Stimulated activated CD4-positive, alpha-beta T cell treated with anti-CD3 and anti-CD28 coated beads, TNF-alpha, amount 100 ng/mL, for 4 hours (primary cell): ENCODE data around the gene PCYT1B.
A peak's percentile ranks its signal among the peaks of the same experiment; 100 is the strongest.
"Not testable (repeated sequence)": the region's sequence is repeated elsewhere in the genome, so short reads cannot be mapped to it uniquely, and the experiment has no call there.

Experiments used
- DNase-seq, 3 experiments: peaks; one replicate each; pipeline ENCODE4 v3.0.0-alpha.2; 2020; ENCODE audit warnings: low read depth in 3 of 3

The PCYT1B gene

DNA sequence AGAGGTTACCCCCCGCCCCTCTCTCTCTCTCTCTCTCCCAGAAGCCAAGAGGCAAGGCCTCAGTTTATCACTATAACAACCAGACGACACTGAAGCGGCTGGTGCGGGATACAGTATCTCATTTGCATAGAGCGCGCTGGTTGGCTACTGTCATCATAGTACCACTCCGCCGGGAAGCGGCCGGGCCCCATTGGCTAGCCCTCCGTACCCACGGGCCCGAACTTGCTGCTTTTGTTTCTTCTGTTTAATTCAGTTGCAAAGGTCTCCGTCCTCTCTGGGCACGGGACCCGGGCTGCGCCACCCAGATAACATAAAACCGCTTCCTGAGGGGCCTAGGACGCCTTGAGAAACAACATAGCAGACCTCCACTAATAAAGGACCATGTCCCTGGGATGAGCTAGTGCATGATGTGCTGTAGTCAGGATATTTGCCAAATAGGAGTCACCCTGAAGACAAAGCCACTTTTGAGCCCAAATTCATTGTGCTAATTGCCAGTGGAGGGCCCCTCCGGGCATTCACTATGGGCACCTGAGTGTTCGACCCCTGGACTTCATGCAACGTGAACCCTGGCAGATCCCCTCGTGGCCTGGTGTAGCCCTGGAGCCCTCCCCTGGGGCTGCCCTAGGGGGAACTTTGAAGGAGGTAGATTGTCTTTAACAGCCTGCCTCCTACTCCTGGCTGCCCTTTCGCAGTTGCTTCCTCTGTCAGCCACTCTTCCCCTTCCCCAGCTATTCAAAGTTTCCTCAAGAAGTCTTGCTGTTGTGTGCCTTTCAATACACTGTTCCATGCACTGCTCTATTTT, at the start of gene PCYT1B:
TSS of gene PCYT1B (minus strand) at position 91 of the 802 bp plus-strand sequence. CDS start 242 bp downstream, outside the sequence.
- DNase-seq = peak; percentile 5 to 9 (median 8)

GRCh38 chrX:24696294-24696693, 49.1 kb upstream of the PCYT1B start:
- no peak for DNase-seq

- no peak for DNase-seq
Measured at GRCh38 chrX:24694825-24695224, 47.7 kb upstream of the PCYT1B start.

GRCh38 chrX:24693453-24694202, 46.5 kb upstream of the PCYT1B start, which contains the start of gene POLA1:
Gene POLA1 (plus strand): TSS chrX:24693918. CDS start chrX:24693962, 44 bp downstream.
- peak; percentile 35 to 51 (median 46) for DNase-seq

DNA sequence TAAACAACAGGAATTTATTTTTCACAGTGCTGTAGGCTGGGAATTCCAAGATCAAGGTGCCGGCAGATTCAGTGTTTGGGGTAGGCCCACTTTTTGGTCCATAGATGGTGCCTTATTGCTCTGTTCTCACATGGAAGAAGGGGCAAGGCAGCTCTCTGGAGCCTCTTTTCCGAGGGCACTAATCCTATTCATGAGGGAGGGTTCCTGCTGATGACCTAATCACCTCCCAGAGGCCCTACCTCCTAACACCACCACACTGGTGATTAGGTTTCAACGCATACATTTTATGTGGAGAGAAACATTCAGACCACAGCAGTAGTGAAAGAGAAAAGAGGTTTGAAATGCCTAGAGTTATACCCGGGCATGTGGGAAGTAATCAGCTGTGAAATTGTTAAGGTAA, 45.2 kb upstream of the PCYT1B start:
- DNase-seq = no peak

- DNase-seq = no peak
Measured at GRCh38 chrX:24684048-24684447, 36.9 kb upstream of the PCYT1B start.

- DNase-seq = no peak
Measured at GRCh38 chrX:24682739-24683432, 35.7 kb upstream of the PCYT1B start.

- no peak for DNase-seq
Measured at GRCh38 chrX:24676403-24677024, 29.4 kb upstream of the PCYT1B start.

DNA sequence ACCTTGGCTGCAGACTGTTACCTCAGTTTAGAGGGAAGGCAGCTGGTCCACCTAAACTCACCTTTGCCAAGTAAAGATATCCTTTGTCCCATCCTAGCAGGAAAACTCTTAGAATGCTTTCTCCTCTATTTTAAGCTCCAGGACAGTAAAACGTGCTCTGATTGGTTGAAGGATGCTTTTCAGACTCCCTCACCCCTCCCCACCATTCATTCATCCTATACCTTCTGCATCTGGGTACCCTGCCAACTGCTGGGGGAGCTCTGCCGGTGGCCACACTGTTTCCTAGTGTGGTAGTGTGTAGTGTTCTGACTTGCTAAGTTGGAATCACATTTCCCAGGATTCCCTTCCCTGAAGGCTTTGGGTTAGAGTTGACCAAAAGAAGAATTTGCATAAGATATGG, 26.3 kb upstream of the PCYT1B start:
- no peak for DNase-seq

- no peak for DNase-seq
Measured at GRCh38 chrX:24672701-24673190, 25.6 kb upstream of the PCYT1B start.

DNA sequence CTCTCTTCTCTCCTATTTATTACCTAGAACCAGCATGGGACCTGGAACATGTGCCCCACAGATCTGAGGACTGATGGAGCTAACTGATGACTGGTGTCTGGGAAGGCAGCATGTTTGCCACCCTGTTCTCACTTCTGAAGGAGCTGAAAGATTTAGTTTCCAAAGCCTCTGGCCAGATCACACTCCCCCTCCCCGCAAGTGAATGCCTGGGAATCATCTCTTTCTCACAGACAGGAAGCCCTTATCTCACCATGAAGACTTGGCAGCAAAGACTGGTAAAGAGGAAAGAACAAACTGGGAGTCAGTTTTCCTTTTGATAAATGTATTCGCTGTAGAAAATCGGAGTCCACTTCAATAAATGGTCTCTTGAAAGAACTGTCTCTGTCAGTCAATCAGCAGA, 21.0 kb upstream of the PCYT1B start:
- DNase-seq = no peak

GRCh38 chrX:24662352-24662751, 15.2 kb upstream of the PCYT1B start:
- no peak for DNase-seq

DNA sequence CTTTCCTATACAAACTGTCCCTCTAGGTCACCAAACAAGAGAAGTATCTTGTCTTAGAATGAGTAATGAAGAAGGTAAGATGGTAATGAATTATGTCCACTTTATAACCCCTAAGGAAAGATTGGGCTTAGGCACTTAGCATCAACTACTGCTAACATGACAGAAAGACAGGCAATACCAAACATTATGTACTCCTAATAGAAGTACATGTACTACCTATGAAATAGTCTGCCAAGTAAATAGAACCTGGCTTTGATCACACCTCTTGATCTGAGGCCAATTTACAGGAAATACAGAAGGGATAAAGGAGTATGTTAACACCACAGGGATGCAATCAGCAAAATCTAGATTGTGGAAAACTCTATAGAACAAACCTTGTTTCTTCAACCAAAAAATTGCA, 14.1 kb upstream of the PCYT1B start:
- no peak for DNase-seq

DNA sequence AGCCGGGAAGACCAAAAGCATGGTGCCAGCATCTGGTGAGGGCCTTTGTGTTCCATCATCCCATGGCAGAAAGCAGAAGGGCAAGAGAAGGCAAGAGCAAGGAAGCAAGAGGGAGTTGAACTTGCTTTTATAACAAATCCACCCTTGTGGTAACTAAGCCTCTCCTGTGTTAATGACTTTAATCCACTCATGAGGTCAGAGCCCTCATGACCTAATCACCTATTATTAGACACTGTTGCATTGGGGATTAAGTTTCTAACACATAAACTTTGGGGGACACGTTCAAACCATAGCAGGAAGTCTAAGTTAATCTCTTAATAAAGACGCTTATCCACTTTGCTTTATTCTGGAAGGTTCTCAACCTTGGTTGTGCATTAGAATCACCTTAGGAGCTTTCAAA, 12.5 kb upstream of the PCYT1B start:
- no peak for DNase-seq

- DNase-seq = no peak
Measured at GRCh38 chrX:24659106-24659505, 12.0 kb upstream of the PCYT1B start.

DNA sequence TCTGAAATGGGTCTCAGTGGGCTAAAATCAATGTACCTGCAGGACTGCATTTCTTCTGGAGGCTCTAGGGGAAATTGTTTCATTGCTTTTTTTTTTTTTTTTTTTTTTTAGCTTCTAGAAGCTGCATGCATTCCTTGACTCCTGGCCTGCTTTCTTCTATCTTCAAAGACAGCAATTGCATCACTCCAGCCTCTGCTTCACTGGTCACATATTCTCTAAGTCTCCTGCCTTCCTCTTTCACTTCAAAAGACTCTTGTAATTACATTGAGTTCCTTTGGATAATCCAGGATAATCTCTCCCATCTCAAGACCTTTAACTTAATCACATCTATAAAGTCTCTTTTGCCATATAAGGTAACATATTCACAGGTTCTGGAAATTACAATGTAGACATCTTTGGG, 11.3 kb upstream of the PCYT1B start:
- no peak for DNase-seq

GRCh38 chrX:24657671-24658386, 10.7 kb upstream of the PCYT1B start:
- DNase-seq = no peak

DNA sequence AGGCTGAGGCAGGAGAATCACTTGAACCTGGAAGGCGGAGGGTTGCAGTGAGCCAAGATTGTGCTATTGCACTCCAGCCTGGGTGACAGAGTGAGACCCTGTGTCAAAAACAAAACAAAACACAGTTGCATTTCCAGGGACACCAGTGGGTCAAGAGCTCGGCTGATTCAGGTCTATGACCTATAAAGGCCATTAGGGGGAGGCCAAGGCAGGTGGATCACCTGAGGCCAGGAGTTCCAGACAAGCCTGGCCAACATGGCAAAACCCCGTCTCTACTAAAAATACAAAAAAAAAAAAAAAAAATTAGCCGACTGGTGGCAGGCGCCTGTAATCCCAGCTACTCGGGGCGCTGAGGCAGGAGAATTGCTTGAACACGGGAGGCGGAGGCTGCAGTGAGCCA, 8.5 kb upstream of the PCYT1B start:
- not testable (repeated sequence) for DNase-seq

GRCh38 chrX:24651783-24652182, 4.6 kb upstream of the PCYT1B start:
- DNase-seq = no peak

- DNase-seq = no peak
Measured at GRCh38 chrX:24648495-24648894, 1.3 kb upstream of the PCYT1B start.

DNA sequence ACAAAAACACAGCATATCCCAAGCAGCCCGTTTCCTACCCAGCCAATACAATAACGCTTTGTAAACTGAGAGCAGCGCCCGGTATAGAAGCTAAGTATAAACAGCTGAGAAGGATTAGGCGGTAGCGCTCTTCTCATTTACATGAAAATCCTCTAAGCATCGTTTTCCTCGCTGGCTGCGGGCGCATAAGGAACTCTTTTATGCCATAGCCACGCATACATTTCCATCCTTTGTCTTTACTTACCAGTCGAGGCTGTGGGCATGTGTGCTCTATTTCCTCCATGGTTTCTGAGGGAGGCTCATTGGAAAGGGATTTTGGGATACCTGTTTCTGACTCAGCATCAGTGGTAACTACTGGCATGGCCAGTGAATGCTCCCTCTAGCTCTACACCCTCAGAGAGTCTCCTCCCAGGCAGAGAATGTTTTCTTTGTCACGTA, 383 bp downstream of the PCYT1B start:
- DNase-seq = no peak
